Measurements from ENCODE around the gene CIDEA.

Gene CIDEA

GRCh38 chr18:12258719-12259705, 4.9 kb downstream of the CIDEA start:
- DNase-seq, result no peak

GRCh38 chr18:12262748-12263147, 8.6 kb downstream of the CIDEA start:
- DNase-seq, result no peak
- in situ Hi-C loops (cut with HindIII; ENCODE audit: low pct_ligation_motif_present, low pct_unique_long_range_greater_than_20kb, low sequenced_read_pairs), result no loop called here

More at GRCh38 chr18:12258719-12259705, 4.9 kb downstream of the CIDEA start:
- in situ Hi-C loops (cut with HindIII; ENCODE audit: low pct_ligation_motif_present, low pct_unique_long_range_greater_than_20kb, low sequenced_read_pairs), result no loop called here

- in situ Hi-C loops (cut with HindIII; ENCODE audit: low pct_ligation_motif_present, low pct_unique_long_range_greater_than_20kb, low sequenced_read_pairs), result no loop called here
These were observed 10.7 kb downstream of the CIDEA start for GRCh38 chr18:12264864-12265263.

GRCh38 chr18:12271376-12272235, 17.4 kb downstream of the CIDEA start:
- DNase-seq, result peak; percentile 80
- in situ Hi-C loops (cut with HindIII; ENCODE audit: low pct_ligation_motif_present, low pct_unique_long_range_greater_than_20kb, low sequenced_read_pairs), result no loop called here

More at GRCh38 chr18:12264864-12265263, 10.7 kb downstream of the CIDEA start:
- no peak for DNase-seq

GRCh38 chr18:12274793-12275192, 20.6 kb downstream of the CIDEA start:
- in situ Hi-C loops (cut with HindIII; ENCODE audit: low pct_ligation_motif_present, low pct_unique_long_range_greater_than_20kb, low sequenced_read_pairs), result no loop called here
- DNase-seq, result no peak

- in situ Hi-C loops (cut with HindIII; ENCODE audit: low pct_ligation_motif_present, low pct_unique_long_range_greater_than_20kb, low sequenced_read_pairs), result no loop called here
- no peak for DNase-seq
These were observed 22.8 kb downstream of the CIDEA start for GRCh38 chr18:12276736-12277554.

GRCh38 chr18:12278215-12278671, 24.1 kb downstream of the CIDEA start:
- DNase-seq, result no peak
- in situ Hi-C loops (cut with HindIII; ENCODE audit: low pct_ligation_motif_present, low pct_unique_long_range_greater_than_20kb, low sequenced_read_pairs), result no loop called here

- no peak for DNase-seq
- in situ Hi-C loops (cut with HindIII; ENCODE audit: low pct_ligation_motif_present, low pct_unique_long_range_greater_than_20kb, low sequenced_read_pairs), result no loop called here
These were observed 24.9 kb downstream of the CIDEA start for GRCh38 chr18:12278741-12279682.

- DNase-seq, result no peak
- in situ Hi-C loops (cut with HindIII; ENCODE audit: low pct_ligation_motif_present, low pct_unique_long_range_greater_than_20kb, low sequenced_read_pairs), result no loop called here
These were observed 25.8 kb downstream of the CIDEA start for GRCh38 chr18:12279781-12280531.

GRCh38 chr18:12281861-12282260, 27.7 kb downstream of the CIDEA start:
- no peak for DNase-seq
- in situ Hi-C loops (cut with HindIII; ENCODE audit: low pct_ligation_motif_present, low pct_unique_long_range_greater_than_20kb, low sequenced_read_pairs), result no loop called here

GRCh38 chr18:12282442-12283039, 28.4 kb downstream of the CIDEA start:
- in situ Hi-C loops (cut with HindIII; ENCODE audit: low pct_ligation_motif_present, low pct_unique_long_range_greater_than_20kb, low sequenced_read_pairs), result no loop called here
- peak; percentile 1 for DNase-seq

- in situ Hi-C loops (cut with HindIII; ENCODE audit: low pct_ligation_motif_present, low pct_unique_long_range_greater_than_20kb, low sequenced_read_pairs), result no loop called here
These were observed 29.1 kb downstream of the CIDEA start for GRCh38 chr18:12283256-12283655.

GRCh38 chr18:12283666-12284065, 29.5 kb downstream of the CIDEA start:
- no peak for DNase-seq
- in situ Hi-C loops (cut with HindIII; ENCODE audit: low pct_ligation_motif_present, low pct_unique_long_range_greater_than_20kb, low sequenced_read_pairs), result no loop called here

More at GRCh38 chr18:12283256-12283655, 29.1 kb downstream of the CIDEA start:
- DNase-seq, result peak; percentile 2

GRCh38 chr18:12287131-12287681, 33.0 kb downstream of the CIDEA start:
- no peak for DNase-seq
- in situ Hi-C loops (cut with HindIII; ENCODE audit: low pct_ligation_motif_present, low pct_unique_long_range_greater_than_20kb, low sequenced_read_pairs), result no loop called here

- peak; percentile 67 for DNase-seq
- in situ Hi-C loops (cut with HindIII; ENCODE audit: low pct_ligation_motif_present, low pct_unique_long_range_greater_than_20kb, low sequenced_read_pairs), result no loop called here
These were observed 33.7 kb downstream of the CIDEA start for GRCh38 chr18:12287684-12288402.
